Stimulated activated naive CD4-positive, alpha-beta T cell treated with Interleukin-2 at 50 U/mL for 16 hours (primary cell): ENCODE measurements around the gene ARHGEF1.
"Not testable (repeated sequence)": the region's sequence is repeated elsewhere in the genome, so short reads cannot be mapped to it uniquely, and the experiment has no call there.

Experiments
- DNase-seq: peaks from one replicate; lab custom pipeline; 2025; lab: John Stamatoyannopoulos, UW

ARHGEF1 gene

GRCh38 chr19:41930926-41931592 lies 48.1 kb downstream of the ARHGEF1 start:
- no peak for DNase-seq

DNA sequence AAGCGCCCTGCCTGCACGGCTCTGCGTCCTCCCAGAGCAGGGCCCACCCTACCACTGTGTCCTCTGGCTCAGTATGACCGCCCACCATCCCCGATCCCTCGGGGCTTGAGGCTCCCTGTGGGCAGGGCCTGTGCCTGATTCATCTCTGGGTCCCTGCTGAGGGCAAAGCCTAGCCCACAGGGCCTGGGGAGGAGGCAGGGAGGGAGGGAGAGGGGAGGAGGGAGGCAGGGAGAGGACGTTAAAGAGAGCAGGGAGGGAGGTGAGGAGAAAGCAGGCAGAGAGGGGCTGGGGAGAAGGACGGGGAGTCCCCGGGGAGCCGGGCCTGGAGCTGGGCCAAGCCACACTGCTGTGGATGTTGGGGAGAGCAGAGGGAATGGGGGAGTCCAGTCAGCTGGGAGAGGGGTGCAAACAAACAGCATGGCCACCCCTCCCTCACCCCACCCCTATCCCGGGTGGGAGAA lies 49.3 kb downstream of the ARHGEF1 start:
- DNase-seq = no peak

DNA sequence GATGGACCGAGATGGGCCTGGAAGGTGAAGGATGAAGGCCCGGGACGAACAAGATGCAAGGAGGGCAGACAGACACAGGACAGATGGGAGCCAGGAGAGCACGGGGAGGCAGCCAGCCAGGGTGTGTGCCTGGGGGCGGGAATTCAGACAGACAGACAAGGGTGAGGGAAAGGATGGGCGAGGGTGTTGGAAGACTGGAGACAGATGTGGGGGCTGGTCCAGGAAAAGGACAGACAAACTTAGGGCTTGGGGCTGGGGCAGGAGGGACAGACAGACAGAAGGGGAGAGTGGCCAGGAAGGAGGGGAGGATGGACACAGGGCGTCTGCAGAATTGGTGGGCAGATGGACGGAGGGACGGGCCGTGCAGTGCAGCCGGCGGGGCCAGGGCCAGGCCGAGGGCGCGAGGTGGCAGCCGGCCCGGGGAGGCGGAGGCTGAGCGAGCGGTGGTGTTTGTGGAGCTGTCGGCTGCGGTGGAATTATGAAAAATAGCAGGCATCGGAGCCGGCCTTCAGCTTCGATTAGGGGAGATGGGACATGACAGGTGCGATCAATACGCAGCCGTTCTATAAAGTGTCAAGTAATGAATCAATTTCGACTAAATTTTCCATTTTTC lies 49.8 kb downstream of the ARHGEF1 start:
- no peak for DNase-seq

DNA sequence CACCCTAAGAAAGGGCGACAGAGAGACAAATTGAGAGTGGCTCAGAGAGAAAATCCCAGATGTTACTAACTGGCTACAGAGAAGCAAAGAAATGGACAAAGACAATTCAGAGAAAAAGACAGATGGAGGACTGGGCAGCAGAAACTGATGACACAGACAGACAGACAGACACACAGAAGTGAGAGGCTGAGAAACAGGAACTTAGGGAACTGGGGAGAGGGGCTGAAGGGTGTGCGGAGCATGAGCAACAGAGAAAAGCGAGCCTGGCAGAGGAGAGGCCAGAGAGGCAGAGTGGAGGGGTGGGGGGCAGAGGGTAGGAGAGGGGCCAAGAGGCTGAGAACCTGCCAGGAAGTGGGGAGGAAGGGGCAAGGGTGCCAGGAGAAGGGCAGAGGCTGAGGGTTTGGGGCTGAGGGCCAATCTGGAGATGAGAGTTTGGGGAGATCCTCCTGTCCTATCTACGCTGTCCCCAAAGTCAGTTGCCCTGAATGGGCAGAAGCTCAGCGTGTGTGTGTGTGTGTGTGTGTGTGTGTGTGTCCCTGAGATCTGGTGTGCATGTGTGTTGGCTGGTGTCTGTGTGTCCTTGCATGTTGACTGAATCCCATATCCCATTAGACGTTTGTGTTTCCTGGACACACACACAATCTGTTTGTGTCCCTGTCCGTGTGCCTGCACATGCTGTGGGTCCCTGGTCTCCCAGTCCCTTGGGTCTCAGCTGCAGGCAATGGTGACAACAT lies 50.9 kb downstream of the ARHGEF1 start:
- no peak for DNase-seq

GRCh38 chr19:41934849-41935374 lies 51.9 kb downstream of the ARHGEF1 start:
- DNase-seq = peak; percentile 72

DNA sequence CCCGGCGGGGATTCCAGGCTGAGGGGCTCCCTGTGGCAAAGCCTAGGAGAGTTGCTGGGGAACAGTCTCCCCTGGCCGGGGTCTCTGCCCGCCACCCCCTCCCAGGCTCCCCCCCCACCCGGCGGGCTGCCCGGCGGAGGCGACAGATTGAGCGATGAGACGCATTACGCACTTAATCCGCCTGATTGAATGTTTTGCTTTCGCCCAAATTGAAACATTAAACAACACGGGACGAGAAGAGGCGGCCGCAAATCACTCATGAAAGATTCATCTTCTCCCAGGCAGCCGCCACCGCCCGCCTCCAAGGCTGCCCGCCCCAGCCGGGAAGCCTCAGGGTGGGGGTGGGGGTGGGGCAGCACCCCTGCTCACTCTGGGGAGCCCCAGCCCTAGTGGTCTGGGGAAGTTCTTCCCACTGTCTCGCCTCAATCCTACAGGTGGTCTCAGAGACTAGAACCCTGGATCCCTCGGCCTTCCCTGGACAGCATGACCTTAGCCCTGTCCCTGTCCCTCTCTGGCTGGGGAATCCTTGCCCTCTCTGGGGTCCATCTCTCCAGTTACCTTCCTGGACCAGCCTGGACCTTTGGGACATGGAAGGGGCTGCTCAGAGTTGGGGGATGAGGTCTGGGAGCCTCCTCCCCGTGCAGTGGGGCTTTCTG lies 52.9 kb downstream of the ARHGEF1 start:
- peak; percentile 19 for DNase-seq

GRCh38 chr19:41936416-41936850 lies 53.4 kb downstream of the ARHGEF1 start:
- peak; percentile 33 for DNase-seq

GRCh38 chr19:41936961-41937360 lies 54.0 kb downstream of the ARHGEF1 start:
- DNase-seq = no peak

- no peak for DNase-seq
These were observed 54.8 kb downstream of the ARHGEF1 start for GRCh38 chr19:41937525-41938468.

- not testable (repeated sequence) for DNase-seq
These were observed 56.2 kb downstream of the ARHGEF1 start for GRCh38 chr19:41939209-41939608.

- DNase-seq = peak; percentile 32
These were observed 57.1 kb downstream of the ARHGEF1 start for GRCh38 chr19:41939861-41940730.

- DNase-seq = no peak
These were observed 57.9 kb downstream of the ARHGEF1 start for GRCh38 chr19:41940731-41941409.

DNA sequence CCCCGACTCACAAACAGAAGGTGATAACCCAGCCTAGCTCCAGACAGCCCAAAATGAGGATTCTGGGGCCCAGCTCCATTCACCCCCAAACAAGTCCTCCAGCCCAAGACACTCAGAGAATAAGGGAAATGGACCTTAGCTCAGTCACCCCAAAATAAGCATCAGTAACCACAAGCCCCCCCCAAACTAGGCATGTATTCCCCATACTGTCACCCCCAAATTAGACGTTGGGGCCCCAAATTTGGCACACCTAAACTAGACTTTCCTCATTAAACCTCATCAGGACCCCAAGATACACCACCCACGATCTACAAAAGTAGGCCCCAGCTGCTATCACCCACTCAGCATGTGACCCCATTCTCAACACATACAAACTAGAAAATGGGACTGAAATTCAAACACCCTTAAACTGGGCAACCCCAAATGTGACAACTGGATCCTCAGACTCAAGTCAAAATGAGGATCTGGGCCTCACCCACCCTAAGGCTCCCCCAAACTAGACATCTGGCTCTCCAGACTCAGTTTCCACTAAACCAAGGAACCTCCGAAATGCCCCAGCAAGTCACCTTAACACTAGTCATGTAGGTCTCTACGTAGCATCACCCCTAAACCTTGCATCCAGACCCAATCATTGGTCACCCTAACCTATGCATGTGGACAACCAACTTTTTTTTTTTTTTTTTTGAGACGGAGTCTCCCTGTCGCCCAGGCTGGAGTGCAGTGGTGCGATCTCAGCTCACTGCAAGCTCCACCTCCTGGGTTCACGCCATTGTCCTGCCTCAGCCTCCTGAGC lies 58.6 kb downstream of the ARHGEF1 start:
- no peak for DNase-seq

GRCh38 chr19:41944336-41944735 lies 61.4 kb downstream of the ARHGEF1 start:
- DNase-seq = no peak

- peak; percentile 89 for DNase-seq
These were observed 62.3 kb downstream of the ARHGEF1 start for GRCh38 chr19:41945135-41945766.

- no peak for DNase-seq
These were observed 64.1 kb downstream of the ARHGEF1 start for GRCh38 chr19:41947091-41947490.

- DNase-seq = peak; percentile 80
These were observed 68.7 kb downstream of the ARHGEF1 start for GRCh38 chr19:41951686-41952172.

DNA sequence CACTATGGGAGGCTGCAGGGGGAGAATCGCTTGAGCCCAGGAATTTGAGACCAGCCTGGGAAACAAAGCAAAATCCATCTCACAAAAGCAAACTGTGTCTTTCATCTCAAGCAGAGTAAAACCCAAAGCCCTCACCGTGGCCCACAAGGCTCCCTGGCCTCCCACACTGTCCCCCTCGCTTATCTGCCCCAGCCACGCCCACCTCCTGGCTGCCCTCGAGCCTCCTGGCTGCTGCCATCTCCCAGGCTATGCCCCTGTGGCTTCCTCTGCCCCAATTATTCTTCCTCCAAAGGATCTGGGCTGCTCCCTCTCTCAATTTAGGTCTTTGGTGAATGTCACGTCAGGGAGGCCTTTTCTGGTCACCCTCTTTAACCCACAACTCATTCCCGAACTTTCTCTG lies 72.5 kb downstream of the ARHGEF1 start:
- DNase-seq = no peak
